MG63 (cell line): Measurements from ENCODE around the gene DSTYK. TPM values are rescaled to one million over a fixed set of nuclear protein-coding genes. Genes with fewer than 3 reads are reported as not detected.
A peak's percentile ranks its signal among the peaks of the same experiment; 100 is the strongest.
"Not testable (repeated sequence)": the region's sequence is repeated elsewhere in the genome, so short reads cannot be mapped to it uniquely, and the experiment has no call there.

Experiments used
- DNase-seq: peaks from one replicate; pipeline ENCODE4 v3.0.0-alpha.2; 2020
- H3K27me3 ChIP-seq: fragments of 250-450 bp; sonication (Bioruptor Pico); 2 replicates; pipeline ENCODE4 v1.5.1; 2020; ENCODE audit warnings: mild to moderate bottlenecking, moderate library complexity
- H3K36me3 ChIP-seq: fragments of 250-450 bp; sonication (Bioruptor Pico); 2 replicates; pipeline ENCODE4 v1.5.1; 2020; ENCODE audit warnings: mild to moderate bottlenecking, moderate library complexity
- H3K4me3 ChIP-seq: fragments of 250-450 bp; sonication (Bioruptor Pico); 2 replicates; pipeline ENCODE4 v1.5.1; 2020; ENCODE audit warnings: mild to moderate bottlenecking, moderate library complexity
- H3K9me3 ChIP-seq: fragments of 250-450 bp; sonication (Bioruptor Pico); 2 replicates; pipeline ENCODE4 v1.5.1; 2020; ENCODE audit warnings: mild to moderate bottlenecking, moderate library complexity
- total RNA-seq: library from RNA; depleted of rRNA; stranded (reverse); fragments of >200 nt; shearing (Covaris generic); gene quantifications from 2 replicates; pipeline ENCODE4 v1.2.3, GENCODE V29; 2014; ENCODE audit warnings: low replicate concordance

Gene DSTYK
- total RNA-seq, 1 experiment from 2014 or later = 7.7 TPM

DNA sequence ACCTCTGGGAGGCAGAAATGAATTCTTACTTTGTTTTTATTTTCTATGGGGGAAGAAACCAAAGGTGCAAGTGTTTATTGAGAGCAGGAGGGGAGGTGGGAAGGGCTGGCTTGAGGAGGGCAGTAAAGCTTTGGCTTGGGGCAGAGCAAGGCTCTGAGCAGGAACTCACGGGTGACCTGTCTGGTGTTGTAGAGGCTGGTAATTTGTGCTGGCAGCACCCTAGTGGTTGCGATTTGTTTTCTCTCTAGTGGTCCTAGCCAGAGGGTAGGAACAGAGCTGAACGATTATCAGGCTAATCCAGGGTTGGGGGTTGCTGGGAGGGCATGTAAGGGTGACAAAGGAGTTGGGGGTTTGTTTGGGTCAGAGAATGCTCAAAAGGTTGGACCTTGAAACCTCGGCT is 32.9 kb upstream of the DSTYK start:
- no peak overlapping the region for H3K4me3 ChIP-seq
- H3K27me3 ChIP-seq = no peaks in the 10 kb centered on the region
- H3K9me3 ChIP-seq = no peaks in the 10 kb centered on the region
- no peaks in the 10 kb centered on the region for H3K36me3 ChIP-seq
- no peak for DNase-seq

DNA sequence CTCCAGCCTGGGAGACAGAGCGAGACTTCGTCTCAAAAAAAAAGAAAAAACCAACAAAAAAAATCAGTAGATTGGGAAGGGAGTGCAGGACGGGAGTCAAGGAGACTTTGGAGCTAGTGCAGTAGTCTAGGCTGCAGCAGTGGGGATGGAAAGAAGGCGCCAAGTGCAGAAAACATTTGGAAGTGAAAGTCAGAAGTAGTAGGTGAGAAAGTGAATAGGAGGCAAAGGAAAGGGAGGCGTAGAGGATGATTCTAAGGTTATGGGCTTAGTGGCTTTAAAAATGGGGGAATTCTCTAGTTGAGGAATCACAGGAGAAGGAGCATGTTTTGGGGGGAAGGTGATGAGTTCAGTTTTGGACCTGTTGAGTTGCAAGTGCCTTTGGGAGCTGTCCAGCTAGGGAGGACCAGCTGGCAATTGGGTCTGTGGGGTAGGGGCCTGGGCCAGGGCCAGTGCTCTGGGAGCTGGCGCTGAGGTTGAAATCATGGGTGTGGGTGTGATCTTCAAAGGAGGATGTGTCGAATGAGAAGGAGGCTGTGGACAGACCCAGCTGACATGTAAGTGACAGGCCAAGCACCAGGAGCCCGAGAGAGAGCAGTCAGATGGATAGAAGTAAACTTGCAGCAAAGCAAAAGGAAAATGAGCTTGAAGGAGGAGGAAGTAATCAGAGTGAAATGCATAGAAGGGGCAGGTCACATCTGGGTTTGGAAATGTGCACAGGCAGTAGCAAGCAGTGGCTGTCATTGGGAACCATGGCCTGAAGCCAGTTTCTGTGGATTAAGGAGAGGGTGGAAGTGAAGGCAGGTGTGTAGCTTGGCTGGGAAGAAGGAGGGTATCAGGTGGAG is 32.1 kb upstream of the DSTYK start:
- H3K27me3 ChIP-seq = no peaks in the 10 kb centered on the region
- no peak overlapping the region for H3K4me3 ChIP-seq
- H3K9me3 ChIP-seq = no peaks in the 10 kb centered on the region
- no peaks in the 10 kb centered on the region for H3K36me3 ChIP-seq
- no peak for DNase-seq

DNA sequence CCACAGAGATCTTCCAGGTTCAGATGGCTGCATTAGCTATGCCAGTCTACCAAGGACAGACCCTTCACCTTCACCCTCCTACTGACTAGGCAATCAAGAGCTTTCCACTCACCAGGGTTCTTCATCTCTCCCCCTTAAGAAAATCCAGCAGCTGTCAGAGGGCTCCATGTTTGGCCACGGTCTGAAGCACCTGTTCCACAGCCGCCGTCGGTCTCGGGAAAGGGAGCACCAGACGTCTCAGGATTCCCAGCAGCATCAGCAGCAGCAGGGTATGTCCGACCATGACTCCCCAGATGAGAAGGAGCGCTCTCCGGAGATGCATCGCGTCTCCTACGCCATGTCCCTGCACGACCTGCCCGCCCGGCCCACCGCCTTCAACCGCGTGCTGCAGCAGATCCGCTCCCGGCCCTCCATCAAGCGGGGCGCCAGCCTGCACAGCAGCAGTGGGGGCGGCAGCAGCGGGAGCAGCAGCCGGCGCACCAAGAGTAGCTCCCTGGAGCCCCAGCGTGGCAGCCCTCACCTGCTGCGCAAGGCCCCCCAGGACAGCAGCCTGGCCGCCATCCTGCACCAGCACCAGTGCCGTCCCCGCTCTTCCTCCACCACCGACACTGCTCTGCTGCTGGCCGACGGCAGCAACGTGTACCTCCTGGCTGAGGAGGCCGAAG is 30.0 kb upstream of the DSTYK start:
- no peaks in the 10 kb centered on the region for H3K9me3 ChIP-seq
- H3K36me3 ChIP-seq = no peaks in the 10 kb centered on the region
- no peaks in the 10 kb centered on the region for H3K27me3 ChIP-seq
- no peak overlapping the region for H3K4me3 ChIP-seq
- no peak for DNase-seq

DNA sequence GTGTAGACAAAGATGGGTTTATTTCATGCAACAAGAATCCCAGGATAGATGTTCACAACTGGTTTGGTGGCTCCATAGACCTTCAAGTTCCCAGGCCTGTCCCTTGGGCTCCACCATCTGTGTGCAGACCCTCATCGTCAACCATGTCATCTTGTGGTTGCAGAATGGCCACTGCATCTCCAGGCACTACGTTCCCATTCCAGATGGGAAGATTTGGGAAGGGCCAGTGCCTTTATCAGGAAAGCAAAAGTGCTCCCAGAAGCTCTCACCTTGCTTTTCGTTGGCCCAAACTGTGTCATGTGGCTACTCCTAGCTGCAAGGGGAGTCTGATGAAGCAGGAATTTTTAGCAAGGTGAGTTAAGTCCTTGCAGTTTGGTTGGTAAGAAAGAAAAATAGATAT is 29.1 kb upstream of the DSTYK start:
- H3K9me3 ChIP-seq = no peaks in the 10 kb centered on the region
- no peaks in the 10 kb centered on the region for H3K36me3 ChIP-seq
- no peak overlapping the region for H3K4me3 ChIP-seq
- H3K27me3 ChIP-seq = no peaks in the 10 kb centered on the region
- no peak for DNase-seq

DNA sequence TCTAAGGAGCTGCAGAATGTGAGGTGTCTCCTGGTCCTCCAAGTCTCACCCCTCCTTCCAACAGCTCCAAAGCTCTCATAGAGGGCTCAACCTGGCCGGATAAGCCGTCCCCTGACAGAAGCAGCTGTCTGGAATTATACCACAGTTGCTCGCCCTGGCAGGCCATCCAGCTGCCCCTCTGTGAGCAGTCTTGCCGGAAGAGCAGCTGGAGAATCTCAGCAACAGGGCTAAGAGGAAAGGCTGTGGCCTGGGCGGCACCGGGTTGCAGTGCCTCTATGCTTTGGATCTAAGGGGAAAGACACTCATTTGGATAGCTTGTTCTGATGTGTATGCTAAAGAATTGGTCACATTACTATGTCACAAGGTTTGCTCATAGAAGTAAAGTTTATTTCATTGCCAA is 28.6 kb upstream of the DSTYK start:
- Histone ChIP-seq H3K9me3 (no peaks in the 10 kb centered on the region), H3K36me3 (no peaks in the 10 kb centered on the region), H3K4me3 (no peak overlapping the region), H3K27me3 (no peaks in the 10 kb centered on the region)
- DNase-seq = no peak

DNA sequence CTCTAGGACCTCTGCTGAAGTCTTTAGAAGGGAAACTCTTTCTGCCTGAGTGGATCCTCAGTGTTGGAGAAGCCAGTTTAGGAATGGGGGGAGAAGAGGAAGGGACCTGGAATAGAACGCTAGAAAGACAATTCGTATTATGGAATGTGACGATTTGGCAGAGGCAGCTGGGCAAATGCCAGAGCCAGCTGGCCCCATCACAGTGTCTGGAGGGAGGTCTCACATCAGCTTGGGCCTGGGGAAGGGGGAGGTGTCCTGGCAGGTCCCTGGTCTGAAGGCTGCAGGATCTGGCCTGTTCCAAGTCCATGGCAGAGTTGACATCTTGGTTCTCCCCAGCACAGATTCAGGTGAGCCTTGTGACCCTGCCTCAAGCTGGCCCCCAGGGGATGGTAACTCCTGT is 27.6 kb upstream of the DSTYK start:
- Histone ChIP-seq H3K27me3 (no peaks in the 10 kb centered on the region), H3K36me3 (no peaks in the 10 kb centered on the region), H3K4me3 (no peak overlapping the region), H3K9me3 (no peaks in the 10 kb centered on the region)
- DNase-seq = no peak

DNA sequence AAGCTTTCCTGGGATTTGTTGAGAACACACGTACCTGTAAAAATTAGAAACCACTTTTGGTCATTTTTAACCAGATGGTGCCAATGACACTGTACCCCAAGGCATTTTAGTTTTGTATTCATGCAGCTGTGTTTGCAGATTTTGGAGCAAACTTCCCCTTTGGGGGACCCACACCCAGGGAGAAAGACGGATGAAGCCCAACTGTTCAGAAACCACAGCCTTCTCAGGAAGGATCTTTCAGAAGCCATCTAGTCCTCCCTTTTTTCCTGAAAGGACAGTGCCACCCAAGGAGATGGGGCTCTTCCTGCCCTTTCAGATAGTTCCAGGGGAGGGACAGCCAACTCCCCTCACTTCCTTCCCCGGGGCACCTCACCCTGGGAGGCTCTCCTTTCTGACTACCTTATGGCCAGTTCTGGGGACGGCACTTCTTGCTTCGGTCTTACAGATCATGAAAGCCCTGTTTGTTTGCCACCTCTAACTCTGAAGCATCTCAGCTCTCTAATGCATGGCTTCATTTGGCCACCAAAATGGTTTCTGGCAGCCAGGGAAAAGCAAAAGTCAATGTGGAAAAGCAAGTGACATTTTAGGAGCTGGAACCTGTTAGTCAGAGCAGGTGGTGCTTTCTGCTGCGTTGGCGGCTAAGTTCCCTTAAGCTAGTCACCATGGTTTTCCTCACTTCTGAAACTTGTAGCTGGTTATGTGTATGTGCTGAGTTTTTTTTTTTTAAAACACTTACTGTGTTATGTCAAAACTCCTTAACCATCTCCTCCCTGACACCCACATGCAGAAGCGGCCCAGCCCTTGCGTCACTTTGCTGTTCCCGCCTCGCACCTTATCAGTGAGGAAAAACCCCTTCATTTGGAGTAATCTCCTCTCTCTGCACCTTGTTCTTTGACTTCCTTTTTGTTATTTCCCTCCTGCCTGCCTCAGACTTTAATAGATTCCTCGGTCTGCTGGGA is 26.3 kb upstream of the DSTYK start:
- Histone ChIP-seq H3K36me3 (no peaks in the 10 kb centered on the region), H3K4me3 (no peak overlapping the region), H3K9me3 (no peaks in the 10 kb centered on the region), H3K27me3 (no peaks in the 10 kb centered on the region)
- no peak for DNase-seq

DNA sequence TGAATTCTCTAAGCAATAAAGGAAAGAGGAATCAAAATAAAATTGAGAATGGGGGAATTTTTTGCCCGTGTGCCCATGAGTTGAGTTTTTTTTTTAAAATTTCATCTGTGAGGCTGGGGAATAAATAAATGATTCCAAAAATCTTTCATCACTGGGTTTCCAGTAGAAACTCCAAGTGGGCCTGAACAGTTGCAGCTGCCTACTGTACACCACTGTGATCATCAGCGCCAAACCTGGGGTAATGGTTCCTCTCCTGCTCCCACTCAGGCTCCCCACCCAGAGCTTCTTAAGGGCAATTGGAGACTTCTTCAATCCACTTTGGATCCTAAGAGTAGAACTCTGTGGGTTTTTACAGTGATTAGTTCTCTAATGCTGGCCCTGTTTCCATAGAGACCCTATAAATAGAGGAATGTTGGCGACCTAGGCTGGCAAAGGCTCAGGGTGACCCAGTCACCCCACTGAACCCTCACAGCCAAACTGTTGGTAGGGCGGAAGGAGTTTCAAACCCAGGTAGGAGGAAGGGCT is 25.5 kb upstream of the DSTYK start:
- Histone ChIP-seq H3K36me3 (no peaks in the 10 kb centered on the region), H3K9me3 (no peaks in the 10 kb centered on the region), H3K4me3 (no peak overlapping the region), H3K27me3 (no peaks in the 10 kb centered on the region)
- no peak for DNase-seq

DNA sequence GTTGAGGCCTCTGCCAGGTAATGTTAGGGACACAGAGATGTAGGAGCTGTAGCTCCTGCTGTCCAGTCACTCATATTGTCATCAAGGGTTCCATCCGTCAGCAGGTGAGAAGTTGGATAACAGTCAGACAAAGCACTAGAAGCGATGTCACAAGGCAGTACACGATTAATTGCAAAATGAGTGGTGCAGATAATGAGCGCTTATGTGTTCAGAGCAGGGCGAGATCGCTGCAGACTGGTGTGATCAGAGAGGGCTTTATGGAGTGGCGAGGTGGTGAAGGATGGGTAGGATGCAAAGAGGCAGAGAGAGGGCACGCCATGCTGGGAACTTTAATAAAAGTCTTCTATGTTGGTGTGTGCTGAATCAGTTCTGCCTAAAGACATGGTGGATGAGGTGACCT is 25.0 kb upstream of the DSTYK start:
- H3K9me3 ChIP-seq = no peaks in the 10 kb centered on the region
- no peak overlapping the region for H3K4me3 ChIP-seq
- no peaks in the 10 kb centered on the region for H3K27me3 ChIP-seq
- DNase-seq = no peak
- H3K36me3 ChIP-seq = no peaks in the 10 kb centered on the region

DNA sequence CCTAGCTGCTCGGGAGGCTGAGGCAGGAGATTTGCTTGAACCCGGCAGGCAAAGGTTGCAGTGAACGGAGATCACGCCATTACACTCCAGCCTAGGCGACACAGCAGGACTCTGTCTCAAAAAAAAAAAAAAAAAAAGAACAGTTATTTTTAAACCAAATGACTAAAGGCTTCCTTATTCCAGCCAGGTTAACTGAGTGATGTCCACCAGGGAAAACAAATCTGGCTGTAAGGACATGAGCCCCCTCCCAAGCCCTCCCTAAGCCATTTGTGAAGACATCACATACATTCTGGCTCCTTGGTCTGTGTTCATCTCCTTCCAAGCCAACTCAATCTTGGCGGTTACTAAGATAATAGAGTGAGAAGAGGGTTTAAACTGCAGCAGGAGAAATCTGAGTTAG is 24.4 kb upstream of the DSTYK start:
- Histone ChIP-seq H3K4me3 (no peak overlapping the region), H3K36me3 (no peaks in the 10 kb centered on the region), H3K27me3 (no peaks in the 10 kb centered on the region), H3K9me3 (no peaks in the 10 kb centered on the region)
- no peak for DNase-seq

DNA sequence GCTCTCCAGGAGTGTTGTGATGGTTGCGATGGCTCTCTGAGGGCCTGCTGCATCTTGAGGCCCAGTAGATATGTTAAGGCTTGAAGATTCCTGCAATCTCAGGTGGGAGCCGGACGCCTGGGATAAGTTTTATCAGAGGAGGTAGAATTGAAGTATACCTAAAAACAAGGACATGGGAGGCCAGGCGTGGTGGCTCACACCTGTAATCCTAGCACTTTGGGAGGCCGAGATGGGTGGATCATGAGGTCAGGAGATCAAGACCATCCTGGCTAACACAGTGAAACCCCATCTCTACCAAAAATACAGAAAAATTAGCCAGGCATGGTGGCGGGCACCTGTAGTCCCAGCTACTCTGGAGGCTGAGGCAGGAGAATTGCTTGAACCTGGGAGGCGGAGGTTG is 22.5 kb upstream of the DSTYK start:
- H3K9me3 ChIP-seq, DNase-seq, H3K4me3 ChIP-seq, H3K27me3 ChIP-seq, H3K36me3 ChIP-seq: not testable (repeated sequence)

DNA sequence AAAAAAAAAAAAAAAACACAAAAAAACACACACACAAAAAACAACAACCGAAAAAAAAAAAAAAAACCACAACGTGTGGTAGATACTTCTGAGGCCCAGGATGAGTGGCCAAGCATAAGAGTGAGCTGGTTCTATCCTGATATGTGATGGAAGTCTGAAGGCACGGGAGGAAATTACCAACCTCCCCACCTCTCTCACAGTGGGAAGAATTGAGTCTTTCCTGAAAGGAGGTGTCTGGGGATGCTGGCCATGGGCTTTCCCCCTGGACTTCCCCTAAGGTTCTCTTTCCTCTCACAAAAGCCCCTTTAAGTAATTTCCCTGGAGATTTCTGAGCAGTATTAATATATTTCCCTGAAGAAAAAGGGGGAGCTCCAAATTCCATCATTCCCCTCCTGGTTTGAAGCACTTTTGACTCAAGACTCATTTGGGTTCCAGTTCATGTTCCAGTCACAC is 21.5 kb upstream of the DSTYK start:
- no peaks in the 10 kb centered on the region for H3K36me3 ChIP-seq
- no peak overlapping the region for H3K4me3 ChIP-seq
- no peaks in the 10 kb centered on the region for H3K9me3 ChIP-seq
- no peak for DNase-seq
- H3K27me3 ChIP-seq = no peaks in the 10 kb centered on the region

DNA sequence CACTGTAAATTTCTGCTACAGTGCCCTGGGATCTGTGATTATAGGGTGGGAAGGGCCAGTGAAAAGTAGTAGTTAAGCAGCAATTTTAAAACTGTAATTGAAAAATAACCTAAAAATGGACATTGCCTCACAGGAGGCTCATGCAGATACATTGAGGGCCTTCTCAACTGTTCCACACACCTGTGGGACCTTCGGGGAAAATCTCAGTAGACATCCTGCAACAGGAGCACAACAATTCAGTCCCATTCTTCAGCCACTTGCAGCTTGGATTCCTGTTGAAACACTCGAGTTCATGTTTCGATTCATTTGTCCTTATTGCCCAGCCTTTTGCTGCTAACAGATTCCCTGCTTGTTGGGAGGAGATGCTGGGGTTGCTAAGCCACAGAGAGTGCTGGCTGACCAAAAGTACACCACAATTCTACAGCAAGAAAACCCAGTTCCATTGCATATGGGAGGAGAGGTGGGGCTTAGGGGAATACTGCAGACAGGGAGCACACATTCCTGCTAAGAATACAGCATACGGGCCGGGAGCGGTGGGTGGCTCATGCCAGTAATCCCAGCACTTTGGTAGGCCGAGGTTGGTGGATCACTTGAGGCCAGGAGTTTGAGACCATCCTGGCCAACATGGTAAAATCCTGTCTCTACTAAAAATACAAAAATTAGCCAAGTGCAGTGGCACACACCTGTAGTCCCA is 20.8 kb upstream of the DSTYK start:
- H3K27me3 ChIP-seq = no peaks in the 10 kb centered on the region
- H3K36me3 ChIP-seq = no peaks in the 10 kb centered on the region
- H3K9me3 ChIP-seq = no peaks in the 10 kb centered on the region
- no peak for DNase-seq
- H3K4me3 ChIP-seq = no peak overlapping the region

DNA sequence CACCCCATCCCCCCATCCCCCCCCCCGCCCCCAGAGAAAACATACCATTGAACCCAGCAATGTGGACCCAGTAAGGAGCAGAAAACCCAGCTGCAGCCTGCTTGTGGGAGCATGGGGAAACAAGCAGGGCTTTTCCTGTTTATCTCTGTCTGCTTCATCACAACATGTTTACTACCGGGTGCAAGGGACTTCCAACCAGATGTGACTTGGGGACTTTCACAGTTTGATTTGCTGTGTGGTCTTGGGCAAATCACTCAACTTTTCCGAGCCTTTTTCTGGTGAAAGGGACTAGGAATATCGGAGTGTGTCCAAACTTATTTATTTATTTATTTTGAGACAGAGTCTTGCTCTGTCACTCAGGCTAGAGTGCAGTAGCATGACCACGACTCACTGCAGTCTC is 19.5 kb upstream of the DSTYK start:
- no peaks in the 10 kb centered on the region for H3K9me3 ChIP-seq
- no peaks in the 10 kb centered on the region for H3K36me3 ChIP-seq
- DNase-seq = no peak
- H3K4me3 ChIP-seq = no peak overlapping the region
- H3K27me3 ChIP-seq = no peaks in the 10 kb centered on the region

DNA sequence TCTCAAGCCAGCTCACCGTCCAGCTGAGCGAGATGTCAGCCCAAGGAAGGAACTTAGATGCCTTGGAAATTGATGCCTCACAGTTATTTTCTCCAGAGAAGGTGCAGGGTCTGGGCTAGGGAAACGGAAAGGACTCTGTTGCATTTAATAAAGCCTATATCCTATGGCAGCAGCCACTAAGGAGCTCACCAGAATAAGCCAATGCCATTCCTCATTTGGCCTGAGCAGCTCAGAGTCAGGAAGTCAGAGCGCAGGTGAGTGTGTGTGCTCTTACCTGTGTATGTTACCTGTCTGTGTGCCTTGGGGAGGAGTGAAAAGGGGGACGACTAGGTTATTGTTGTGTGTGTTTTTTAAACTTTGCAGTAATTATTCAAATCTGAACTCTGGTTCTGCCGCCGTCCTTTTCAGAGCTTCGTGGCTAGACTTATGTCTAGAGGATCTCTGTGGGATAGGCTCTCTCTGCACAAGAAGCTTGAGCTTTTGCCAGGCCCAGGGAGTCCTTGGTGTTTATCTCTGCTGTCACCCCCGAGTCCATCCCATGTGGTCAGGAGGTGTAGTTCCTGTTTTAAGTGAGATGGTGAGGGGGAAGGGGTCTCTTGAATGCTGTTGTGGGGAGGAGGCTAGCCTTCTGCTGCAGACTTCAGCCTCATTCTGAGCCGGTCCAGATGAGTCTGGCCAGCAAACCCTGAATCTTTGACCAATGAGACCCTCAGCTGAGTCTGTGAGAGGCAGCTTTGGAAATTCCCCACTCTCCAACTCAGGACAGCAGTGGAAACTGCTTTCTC is 18.6 kb upstream of the DSTYK start:
- H3K27me3 ChIP-seq = no peaks in the 10 kb centered on the region
- DNase-seq = no peak
- no peak overlapping the region for H3K4me3 ChIP-seq
- no peaks in the 10 kb centered on the region for H3K9me3 ChIP-seq
- no peaks in the 10 kb centered on the region for H3K36me3 ChIP-seq

DNA sequence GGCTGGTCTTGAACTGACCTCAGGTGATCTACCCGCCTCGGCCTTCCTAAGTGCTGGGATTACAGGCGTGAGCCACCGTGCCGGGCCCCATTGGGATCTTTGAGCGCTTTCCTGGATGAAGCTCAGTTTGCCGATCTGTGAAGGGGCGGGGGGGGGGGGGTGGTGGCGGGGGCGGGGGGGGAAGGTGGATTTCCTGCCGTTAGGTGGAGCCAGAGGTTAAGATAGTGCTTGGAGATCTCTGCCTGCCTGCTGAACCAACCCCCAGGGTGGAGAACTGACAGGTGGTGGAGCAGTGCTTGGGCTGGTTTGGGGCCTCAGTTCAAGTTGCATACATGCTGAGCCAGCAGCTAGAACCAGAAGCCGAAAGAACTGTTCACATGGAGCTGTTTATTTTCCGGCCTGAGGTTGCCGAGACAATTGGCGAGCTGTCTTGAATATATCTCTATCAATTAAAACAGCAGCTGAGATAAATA is 17.9 kb upstream of the DSTYK start:
- Histone ChIP-seq H3K9me3 (no peaks in the 10 kb centered on the region), H3K36me3 (no peaks in the 10 kb centered on the region), H3K27me3 (no peaks in the 10 kb centered on the region), H3K4me3 (peak overlapping the region; percentile 50)
- peak; percentile 64 for DNase-seq
